ENCODE measurements around the gene BTBD9. TPM values are rescaled to one million over a fixed set of nuclear protein-coding genes. Genes with fewer than 3 reads are reported as not detected.

The BTBD9 gene
- total and polyA plus RNA-seq, 9 of the 15 experiments (the other 6 are each of a cell fraction or from before 2014, with no cell fraction given) = 0.08 to 1.6 (median 0.58) TPM

- TF ChIP-seq, protein P1, sequence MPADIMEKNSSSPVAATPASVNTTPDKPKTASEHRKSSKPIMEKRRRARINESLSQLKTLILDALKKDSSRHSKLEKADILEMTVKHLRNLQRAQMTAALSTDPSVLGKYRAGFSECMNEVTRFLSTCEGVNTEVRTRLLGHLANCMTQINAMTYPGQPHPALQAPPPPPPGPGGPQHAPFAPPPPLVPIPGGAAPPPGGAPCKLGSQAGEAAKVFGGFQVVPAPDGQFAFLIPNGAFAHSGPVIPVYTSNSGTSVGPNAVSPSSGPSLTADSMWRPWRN (IDR thresholded peaks at IDR 0.05; ENCODE audit: low read depth) = no peak
- no peak for TF ChIP-seq ZNF3 (CRISPR knock-in tag; IDR thresholded peaks at IDR 0.05)
These were observed 394.4 kb downstream of the BTBD9 start (continued) for GRCh38 chr6:38245295-38245694.

GRCh38 chr6:38244869-38245268, 394.9 kb downstream of the BTBD9 start:
- Histone ChIP-seq H3K27ac (ENCODE audit: extremely low read depth, low read depth, low read length) (no peak overlapping the region), H3K9me3 (replicated peaks; ENCODE audit: control insufficient read depth, insufficient read depth, low read depth, low read length) (no peaks in the 10 kb centered on the region), H3K4me2 (ENCODE audit: insufficient read depth, low read length) (no peak overlapping the region), H2AFZ (ENCODE audit: low read depth, low read length) (no peak overlapping the region), H3K4me1 (replicated peaks in 1 of 2; ENCODE audit: control insufficient read depth in 2 of 2, insufficient read depth in 2 of 2, low read length in 2 of 2) (0 out of 5 replicates have a peak, but pooled peaks cover 0 to 5% of the 10 kb centered on the region in 2 experiments), H3K27me3 (ENCODE audit: control insufficient read depth in 2 of 2, insufficient read depth in 2 of 2, low read length in 2 of 2) (peaks cover 4 to 7% of the 10 kb centered on the region in 2 experiments; a peak in 1 of 5 replicates), H3K4me3 (no peak overlapping the region), H3K9me1 (ENCODE audit: control insufficient read depth, insufficient read depth, low read length) (no peaks in the 10 kb centered on the region), H4K20me1 (replicated peaks; ENCODE audit: control insufficient read depth, insufficient read depth, low read length) (no peaks in the 10 kb centered on the region), H3K79me2 (ENCODE audit: control insufficient read depth, insufficient read depth, low read length) (no peaks in the 10 kb centered on the region), H3K36me3 (ENCODE audit: control insufficient read depth, insufficient read depth, low read length) (no peaks in the 10 kb centered on the region), H3K9ac (ENCODE audit: insufficient read depth in 1 of 2, low read depth in 2 of 2, low read length in 2 of 2) (no peak overlapping the region)
- in situ Hi-C loops (cut with MboI) (no loop called here), intact Hi-C loops (cut with micrococcal nuclease) (no loop called here)
- no TSS peak for BruUV-seq (replicated peaks)
- WGBS (ENCODE audit: insufficient coverage, low coverage, missing lambda C conversion rate) = 0% methylated on average over 3 of the region's 3 CpGs
- no peak for DNase-seq (ENCODE audit: extremely low read depth in 1 of 4, low spot score in 3 of 4)
- ChIA-PET POLR2A (interaction anchor here (1.1 kb wide), 1 partner anchor 9 kb away, joined by 3 read pairs; no protein-coding TSS in a partner anchor), CTCF (ENCODE audit: low intra/inter-chr PET ratio) (no interaction called here)
- FAIRE-seq = no peak
- ATAC-seq = no peak
- no peak for TF ChIP-seq IRF2 (CRISPR knock-in tag; IDR thresholded peaks at IDR 0.05)
- no peak for TF ChIP-seq SREBF1 (IDR thresholded peaks at IDR 0.05; ENCODE audit: borderline replicate concordance, low read depth, low read length)
- TF ChIP-seq RBM39 (optimal IDR thresholded peaks at IDR 0.05; ENCODE audit: low read depth, low read length) = no peak
- no peak for TF ChIP-seq SMAD1 (IDR thresholded peaks at IDR 0.05; ENCODE audit: low read depth, low read length, partially characterized antibody)
- no peak for TF ChIP-seq MTF1 (CRISPR knock-in tag; IDR thresholded peaks at IDR 0.05; ENCODE audit: borderline replicate concordance)
- TF ChIP-seq KLF1 (tag; IDR thresholded peaks at IDR 0.05) = no peak
- no peak for TF ChIP-seq ZNF449 (CRISPR knock-in tag; IDR thresholded peaks at IDR 0.05)
- TF ChIP-seq, protein P2, sequence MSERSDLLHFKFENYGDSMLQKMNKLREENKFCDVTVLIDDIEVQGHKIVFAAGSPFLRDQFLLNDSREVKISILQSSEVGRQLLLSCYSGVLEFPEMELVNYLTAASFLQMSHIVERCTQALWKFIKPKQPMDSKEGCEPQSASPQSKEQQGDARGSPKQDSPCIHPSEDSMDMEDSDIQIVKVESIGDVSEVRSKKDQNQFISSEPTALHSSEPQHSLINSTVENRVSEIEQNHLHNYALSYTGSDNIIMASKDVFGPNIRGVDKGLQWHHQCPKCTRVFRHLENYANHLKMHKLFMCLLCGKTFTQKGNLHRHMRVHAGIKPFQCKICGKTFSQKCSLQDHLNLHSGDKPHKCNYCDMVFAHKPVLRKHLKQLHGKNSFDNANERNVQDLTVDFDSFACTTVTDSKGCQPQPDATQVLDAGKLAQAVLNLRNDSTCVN (CRISPR knock-in tag; IDR thresholded peaks at IDR 0.05) = no peak
- TF ChIP-seq, protein P1 (IDR thresholded peaks at IDR 0.05; ENCODE audit: low read depth) = no peak
- no peak for TF ChIP-seq ESRRB (CRISPR knock-in tag; IDR thresholded peaks at IDR 0.05; ENCODE audit: borderline replicate concordance)
- TF ChIP-seq EZH2 (IDR thresholded peaks at IDR 0.05; ENCODE audit: borderline replicate concordance, low read depth, low read length) = no peak
- no peak for TF ChIP-seq ZC3H4 (CRISPR knock-in tag; IDR thresholded peaks at IDR 0.05; ENCODE audit: borderline replicate concordance)
- no peak for TF ChIP-seq FOXA3 (CRISPR knock-in tag; conservative IDR thresholded peaks at IDR 0.05 in 1 of 2, IDR thresholded peaks at IDR 0.05 in 1 of 2)
- no peak for TF ChIP-seq ZBTB43 (CRISPR knock-in tag; IDR thresholded peaks at IDR 0.05)
- no peak for TF ChIP-seq NFE2 (IDR thresholded peaks at IDR 0.05; ENCODE audit: low read depth)
